ENCODE results near the gene HOXD3. TPM values are rescaled to one million over a fixed set of nuclear protein-coding genes. Genes with fewer than 3 reads are reported as not detected.

HOXD3 gene
- total RNA-seq, 1 donor from 2014 or later, result 1.5 TPM

GRCh38 chr2:176178038-176178756 lies 21.1 kb downstream of the HOXD3 start:
- Mint-ChIP-seq H3K36me3 (ENCODE audit: low read depth) (no peaks in the 10 kb centered on the region), H3K27me3 (ENCODE audit: low read depth) (peaks cover 100% of the 10 kb centered on the region), H3K4me3 (peak overlapping the region; percentile 58), H3K4me1 (peaks cover 37% of the 10 kb centered on the region), H3K27ac (ENCODE audit: unreplicated experiment) (no peak overlapping the region), H3K9me3 (no peaks in the 10 kb centered on the region)
- DNase-seq (ENCODE audit: low read depth, low spot score), result no peak
- no peak for TF ChIP-seq CTCF (conservative IDR thresholded peaks at IDR 0.05)

GRCh38 chr2:176178757-176179295 lies 21.7 kb downstream of the HOXD3 start:
- TF ChIP-seq CTCF (conservative IDR thresholded peaks at IDR 0.05), result no peak
- H3K4me3 Mint-ChIP-seq, result no peak overlapping the region
- peaks cover 100% of the 10 kb centered on the region for H3K27me3 Mint-ChIP-seq (ENCODE audit: low read depth)
- DNase-seq (ENCODE audit: low read depth, low spot score), result no peak
- H3K9me3 Mint-ChIP-seq, result no peaks in the 10 kb centered on the region
- no peaks in the 10 kb centered on the region for H3K36me3 Mint-ChIP-seq (ENCODE audit: low read depth)
- no peak overlapping the region for H3K27ac Mint-ChIP-seq (ENCODE audit: unreplicated experiment)
- H3K4me1 Mint-ChIP-seq, result peaks cover 36% of the 10 kb centered on the region

GRCh38 chr2:176181551-176181950 lies 24.4 kb downstream of the HOXD3 start:
- Mint-ChIP-seq H3K4me3 (no peak overlapping the region), H3K27me3 (ENCODE audit: low read depth) (peaks cover 100% of the 10 kb centered on the region), H3K36me3 (ENCODE audit: low read depth) (no peaks in the 10 kb centered on the region), H3K27ac (ENCODE audit: unreplicated experiment) (no peak overlapping the region), H3K4me1 (peaks cover 11% of the 10 kb centered on the region), H3K9me3 (no peaks in the 10 kb centered on the region)
- no peak for DNase-seq (ENCODE audit: low read depth, low spot score)
- TF ChIP-seq CTCF (conservative IDR thresholded peaks at IDR 0.05), result no peak

- no peak for TF ChIP-seq CTCF (conservative IDR thresholded peaks at IDR 0.05)
- H3K9me3 Mint-ChIP-seq, result no peaks in the 10 kb centered on the region
- peaks cover 100% of the 10 kb centered on the region for H3K27me3 Mint-ChIP-seq (ENCODE audit: low read depth)
- no peak for DNase-seq (ENCODE audit: low read depth, low spot score)
- H3K27ac Mint-ChIP-seq (ENCODE audit: unreplicated experiment), result no peak overlapping the region
- no peaks in the 10 kb centered on the region for H3K36me3 Mint-ChIP-seq (ENCODE audit: low read depth)
- no peak overlapping the region for H3K4me3 Mint-ChIP-seq
- peaks cover 7% of the 10 kb centered on the region for H3K4me1 Mint-ChIP-seq
Observed at GRCh38 chr2:176182671-176183070, 25.6 kb downstream of the HOXD3 start.

GRCh38 chr2:176184749-176185148 lies 27.6 kb downstream of the HOXD3 start:
- no peak for DNase-seq (ENCODE audit: low read depth, low spot score)
- Mint-ChIP-seq H3K36me3 (ENCODE audit: low read depth) (no peaks in the 10 kb centered on the region), H3K27ac (ENCODE audit: unreplicated experiment) (no peak overlapping the region), H3K9me3 (no peaks in the 10 kb centered on the region), H3K27me3 (ENCODE audit: low read depth) (peaks cover 96% of the 10 kb centered on the region), H3K4me3 (no peak overlapping the region), H3K4me1 (peaks cover 7% of the 10 kb centered on the region)
- no peak for TF ChIP-seq CTCF (conservative IDR thresholded peaks at IDR 0.05)

Measured in neural crest cell (in vitro differentiated cells).